GM12892 (cell line): ENCODE results near the gene GPT2. TPM values are rescaled to one million over a fixed set of nuclear protein-coding genes. Genes with fewer than 3 reads are reported as not detected.

Experiments
- DNase-seq: peaks from one replicate; pipeline ENCODE4 v3.0.0; 2011; ENCODE audit not compliant: insufficient read length
- FAIRE-seq: peaks from 2 replicates; lab custom pipeline; 2011; peaks lifted over from hg19 to GRCh38; lab: Jason Lieb, UNC
- POLR2A ChIP-seq: IDR thresholded peaks from 2 replicates; pipeline ENCODE4 v1.6.1; 2011; ENCODE audit warnings: low read depth, low read length, control low read depth
- POLR2AphosphoS5 ChIP-seq: IDR thresholded peaks from 2 replicates; pipeline ENCODE4 v1.6.1; 2011; ENCODE audit warnings: low read depth, low read length, control low read depth
- TAF1 ChIP-seq: IDR thresholded peaks from 2 replicates; pipeline ENCODE4 v1.6.1; 2011; ENCODE audit warnings: low read depth, mild to moderate bottlenecking, control low read depth, low read length, borderline replicate concordance
- polyA plus RNA-seq: library from polyadenylated mRNA; unstranded; fragments of >200 nt; gene quantifications from one replicate; pipeline ENCODE4 v1.2.1, GENCODE V29; 2012; ENCODE audit warnings: missing spikeins, inconsistent platforms; ENCODE audit not compliant: missing spikeins

Gene GPT2
- 2.9 TPM for polyA plus RNA-seq

- TF ChIP-seq POLR2AphosphoS5 (no peak), TAF1 (no peak), POLR2A (no peak)
- peak; percentile 79 for DNase-seq
- FAIRE-seq = peak; percentile 81
Measured at GRCh38 chr16:46883690-46884512, at the start of gene GPT2. TSS of gene GPT2 (plus strand) at chr16:46884362. CDS start at chr16:46884716, 354 bp downstream.

DNA sequence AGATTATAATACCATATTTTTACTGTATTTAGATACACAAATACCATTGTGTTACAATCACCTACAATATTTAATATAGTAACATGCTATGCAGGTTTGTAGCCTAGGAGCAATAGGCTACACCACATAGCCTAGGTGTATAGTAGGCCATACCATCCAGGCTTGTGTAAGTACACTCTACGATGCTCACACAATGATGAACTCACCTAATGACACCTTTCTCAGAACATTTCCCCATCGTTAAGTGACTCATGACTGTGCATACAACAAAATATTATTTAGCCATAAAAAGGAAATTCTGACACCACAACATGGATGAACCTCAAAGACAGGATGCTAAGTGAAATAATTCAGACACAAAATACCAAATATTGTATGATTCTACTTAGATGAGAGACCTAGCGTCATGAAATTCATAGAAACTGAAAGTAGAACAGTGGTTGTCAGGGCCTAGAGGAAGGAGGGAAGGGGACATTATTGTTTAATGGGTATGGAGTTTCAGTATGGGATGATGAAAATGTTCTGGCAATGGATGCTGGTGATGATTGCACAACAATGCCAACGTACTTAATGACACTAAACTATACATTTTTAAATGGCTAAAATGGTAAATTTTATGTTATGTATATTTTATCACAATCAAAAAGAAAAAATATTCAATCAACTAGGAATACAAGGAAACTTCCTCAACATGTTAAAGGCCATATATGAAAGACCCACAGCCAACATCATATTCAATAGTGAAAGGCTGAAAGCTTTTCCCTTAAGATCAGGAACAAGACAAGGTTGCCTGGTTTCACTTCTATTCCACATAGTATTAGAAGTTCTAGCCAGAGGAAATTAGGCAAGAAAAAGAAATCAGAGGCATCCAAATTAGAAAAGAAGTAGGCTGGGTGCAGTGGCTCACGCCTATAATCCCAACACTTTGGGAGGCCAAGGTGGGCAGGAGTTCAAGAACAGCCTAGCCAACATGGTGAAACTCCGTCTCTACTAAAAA lies 47.3 kb upstream of the GPT2 start:
- DNase-seq (no peak), FAIRE-seq (no peak)

DNA sequence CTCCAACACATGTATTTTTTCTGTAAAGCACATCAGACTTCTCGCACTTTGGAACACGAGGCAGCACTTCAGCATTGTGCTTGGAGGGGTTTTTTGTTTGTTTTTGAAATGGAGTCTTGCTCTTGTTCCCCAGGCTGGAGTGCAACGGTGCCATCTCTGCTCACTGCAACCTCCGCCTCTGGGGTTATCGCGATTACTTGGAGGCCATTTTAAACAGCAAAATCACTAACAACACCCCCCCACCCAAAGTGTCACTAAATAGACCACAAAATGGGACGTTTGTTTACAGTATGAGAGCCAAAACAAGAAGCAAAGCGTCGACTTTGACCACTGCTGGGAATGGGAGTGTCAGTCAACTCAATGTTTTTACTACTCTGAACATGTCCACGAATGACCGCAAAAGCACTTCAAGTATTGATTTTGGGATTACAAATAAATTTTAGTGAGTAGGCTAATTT lies 44.1 kb upstream of the GPT2 start:
- TF ChIP-seq POLR2A (no peak), TAF1 (no peak), POLR2AphosphoS5 (no peak)
- FAIRE-seq (no peak), DNase-seq (no peak)

More for the DNA sequence above, 47.3 kb upstream of the GPT2 start:
- TF ChIP-seq TAF1 (no peak), POLR2AphosphoS5 (no peak), POLR2A (no peak)

DNA sequence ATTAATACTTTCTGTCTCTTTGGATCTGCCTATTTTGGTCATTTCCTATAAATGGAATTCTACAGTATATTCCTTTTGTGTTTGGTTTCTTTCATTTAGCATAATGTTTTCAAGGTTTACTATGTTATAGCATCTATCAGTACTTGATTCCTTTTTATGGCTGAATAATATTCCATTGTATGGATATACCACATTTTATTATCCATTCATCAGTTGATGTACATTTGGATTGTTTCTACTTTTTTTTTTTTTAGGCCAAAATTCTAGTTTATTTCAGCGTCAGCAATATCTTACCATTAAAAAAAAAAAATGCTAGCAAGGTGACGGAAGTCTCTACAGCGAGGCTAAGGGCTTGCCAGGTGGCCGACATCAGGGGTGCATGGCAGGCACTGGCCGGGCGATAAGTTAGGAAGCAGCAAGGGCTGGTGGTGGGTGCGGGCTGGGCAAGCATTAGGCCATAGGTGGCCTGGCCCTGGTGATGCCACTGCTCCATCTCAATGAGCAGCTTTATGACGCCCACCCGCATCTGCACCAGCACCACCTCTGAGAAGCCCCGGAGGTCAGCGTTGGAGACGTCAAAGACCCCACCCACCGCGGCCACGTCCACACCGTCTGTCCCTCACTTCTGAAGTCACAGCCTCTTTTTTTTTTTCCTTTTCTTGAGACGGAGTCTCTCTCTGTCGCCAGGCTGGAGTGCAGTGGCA lies 41.8 kb upstream of the GPT2 start:
- TF ChIP-seq POLR2A (no peak), POLR2AphosphoS5 (no peak), TAF1 (no peak)
- no peak for FAIRE-seq
- no peak for DNase-seq

DNA sequence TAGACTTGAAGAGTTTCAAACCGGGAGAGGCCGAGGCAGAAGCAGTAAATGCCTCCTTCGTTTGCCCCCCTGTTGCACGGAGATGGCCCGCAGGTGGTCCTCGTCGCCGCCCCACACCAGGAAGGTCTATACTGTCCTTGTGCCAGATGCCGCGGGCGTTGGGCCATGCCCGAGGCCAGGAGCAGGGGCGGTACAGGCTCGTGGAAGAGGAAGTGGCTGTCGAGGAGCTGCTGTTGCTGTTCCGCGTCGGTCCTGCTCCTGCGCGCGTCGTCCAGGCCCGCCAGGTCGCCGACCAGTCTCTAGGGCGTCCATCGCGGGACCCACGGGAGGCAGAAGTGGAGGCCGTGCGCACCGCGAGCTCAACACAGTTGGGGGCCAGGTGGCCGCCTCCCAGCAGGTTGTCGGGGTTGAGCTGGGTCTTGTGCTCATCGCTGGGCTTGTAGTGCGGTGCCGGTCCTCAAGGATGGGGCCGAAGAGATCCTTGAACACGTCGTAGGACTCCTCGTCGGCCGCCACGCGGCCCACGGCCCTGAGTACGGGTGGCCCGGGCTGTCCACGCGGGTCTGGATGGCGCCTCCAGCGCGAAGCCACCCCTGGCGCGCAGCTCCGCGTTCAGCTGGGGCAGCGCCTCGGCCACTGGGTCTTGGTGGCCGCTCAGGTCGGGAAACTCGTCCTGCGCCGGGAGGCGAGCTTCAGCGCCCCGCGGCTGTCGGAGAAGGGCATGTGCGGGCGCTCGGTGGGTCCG lies 40.1 kb upstream of the GPT2 start:
- TF ChIP-seq TAF1 = no peak
- DNase-seq (no peak), FAIRE-seq (no peak)

- DNase-seq (no peak), FAIRE-seq (no peak)
- TF ChIP-seq TAF1 (no peak), POLR2A (no peak), POLR2AphosphoS5 (no peak)
Measured at GRCh38 chr16:46844771-46845170, 39.4 kb upstream of the GPT2 start.

DNA sequence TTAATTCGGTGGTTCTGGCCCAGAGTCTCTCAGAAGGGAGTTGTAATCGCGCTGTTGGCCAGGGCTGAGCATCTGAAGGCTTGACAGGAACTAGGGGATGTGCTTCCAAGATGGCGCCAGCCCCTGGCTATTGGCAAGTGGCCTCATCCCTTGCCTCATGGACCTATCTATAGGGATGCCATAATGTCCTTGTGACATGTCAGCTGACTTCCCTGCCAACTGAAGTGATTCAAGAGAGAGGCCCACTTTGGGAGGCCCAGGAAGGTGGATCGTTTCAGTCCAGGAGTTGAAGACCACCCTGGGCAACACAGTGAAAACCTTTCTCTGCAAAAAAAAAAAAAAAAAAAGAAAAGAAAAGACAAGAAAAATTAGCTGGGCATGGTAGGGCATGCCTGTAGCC lies 38.2 kb upstream of the GPT2 start:
- TF ChIP-seq TAF1 (no peak), POLR2AphosphoS5 (no peak), POLR2A (no peak)
- DNase-seq = no peak
- FAIRE-seq = no peak

DNA sequence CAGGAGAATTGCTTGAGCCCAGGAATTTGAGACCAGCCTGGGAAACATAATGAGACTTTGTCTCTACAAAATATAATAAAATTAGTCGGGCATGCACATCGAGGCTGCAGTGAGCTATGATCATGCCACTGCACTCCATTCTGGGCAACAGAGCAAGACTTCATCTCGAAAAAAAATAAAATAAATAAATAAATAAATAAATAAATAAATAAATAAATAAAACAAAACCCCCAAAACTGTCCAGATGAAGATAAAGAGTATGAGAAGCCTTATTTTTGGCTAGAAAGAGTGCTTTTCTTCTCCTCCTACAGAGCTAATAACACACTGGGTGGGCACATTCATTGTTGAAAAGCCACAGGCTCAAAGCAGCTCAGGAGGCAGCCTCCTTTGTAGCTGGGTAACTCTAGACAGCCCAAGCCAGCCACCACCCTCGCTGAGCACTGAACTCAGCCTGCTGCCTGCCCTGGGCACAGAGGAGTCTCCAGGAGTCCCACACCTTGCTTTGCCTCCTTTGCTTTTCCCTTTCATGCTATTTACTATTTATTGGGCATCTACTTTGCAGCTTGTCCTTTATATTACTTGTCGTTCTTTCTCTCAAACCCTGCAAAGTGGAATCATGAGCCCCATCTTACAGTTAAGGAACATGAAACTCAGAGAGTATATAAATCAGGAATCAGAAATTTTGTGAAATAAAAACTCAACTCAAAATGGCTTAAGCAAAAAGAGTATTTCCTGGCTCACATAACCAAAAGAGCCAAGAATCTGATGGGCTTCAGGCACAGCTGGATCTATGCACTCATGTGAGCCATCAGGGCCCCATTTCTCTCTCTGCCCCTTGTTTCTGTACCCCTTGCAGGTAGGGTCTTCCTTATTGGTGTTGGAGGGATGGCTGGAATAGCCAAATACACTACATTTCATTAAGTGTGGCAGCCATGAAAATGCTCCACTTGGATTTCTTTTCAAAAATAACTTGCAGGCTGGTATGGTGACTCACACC lies 35.1 kb upstream of the GPT2 start:
- DNase-seq = no peak
- TF ChIP-seq POLR2A (no peak), TAF1 (no peak), POLR2AphosphoS5 (no peak)
- no peak for FAIRE-seq
